HepG2 (cell line): ENCODE data around the gene ITSN2. TPM values are rescaled to one million over a fixed set of nuclear protein-coding genes. Genes with fewer than 3 reads are reported as not detected.
A peak's percentile ranks its signal among the peaks of the same experiment; 100 is the strongest.

ENCODE experiments used
- HNRNPL ChIP-seq: fragments of 200-400 bp; formaldehyde crosslinking; IDR thresholded peaks from 2 replicates; pipeline ENCODE4 v1.6.1; 2017; ENCODE audit warnings: mild to moderate bottlenecking, low read depth, low read length
- MXD4 ChIP-seq: IDR thresholded peaks from 2 replicates; pipeline ENCODE4 v1.6.1; 2016; ENCODE audit warnings: mild to moderate bottlenecking, missing biosample characterization, missing genetic modification reagents
- NPAS2 ChIP-seq: sonication (generic); formaldehyde crosslinking; IDR thresholded peaks from 2 replicates; pipeline ENCODE4 v1.8.0; 2022; ENCODE audit warnings: mild to moderate bottlenecking, missing genetic modification reagents, borderline replicate concordance
- RARG ChIP-seq: sonication (generic); formaldehyde crosslinking; IDR thresholded peaks from 2 replicates; pipeline ENCODE4 v1.4.0; 2020; ENCODE audit warnings: low read depth, mild to moderate bottlenecking, missing genetic modification reagents
- ZNF337 ChIP-seq: sonication (generic); formaldehyde crosslinking; IDR thresholded peaks from 2 replicates; pipeline ENCODE4 v1.5.1; 2020; ENCODE audit warnings: missing genetic modification reagents, low read depth, mild to moderate bottlenecking, borderline replicate concordance
- ZNF468 ChIP-seq: sonication (generic); formaldehyde crosslinking; IDR thresholded peaks from 2 replicates; pipeline ENCODE4 v1.8.0; 2022; ENCODE audit warnings: mild to moderate bottlenecking, moderate library complexity, missing genetic modification reagents
- ZNF615 ChIP-seq: sonication (generic); formaldehyde crosslinking; IDR thresholded peaks from 2 replicates; pipeline ENCODE4 v1.5.0; 2020; ENCODE audit warnings: mild to moderate bottlenecking, missing genetic modification reagents, borderline replicate concordance
- ZNF839 ChIP-seq: sonication (generic); formaldehyde crosslinking; IDR thresholded peaks from 2 replicates; pipeline ENCODE4 v1.4.0; 2020; ENCODE audit warnings: missing genetic modification reagents, mild to moderate bottlenecking, borderline replicate concordance
- polyA plus RNA-seq, 8 experiments: library from polyadenylated mRNA; depleted of rRNA in 3 of 8; stranded (reverse) in 7 of 8; unstranded in 1 of 8; fragments of >200 nt; fragmentation: Illumina TruSeq in 4 of 8; extraction: Trizol in 4 of 8; gene quantifications; 2 replicates each; pipeline versions ENCODE4 v1.2.1 to v1.2.3, GENCODE V29; 2011 to 2016; ENCODE audit warnings: low read depth in 4 of 8, missing spikeins in 1 of 8, mixed read lengths in 1 of 8; ENCODE audit not compliant: insufficient read depth in 1 of 8
- total RNA-seq, 5 experiments: library from RNA; depleted of rRNA; stranded (reverse); fragments of >200 nt; fragmentation: Illumina TruSeq; extraction: Trizol; gene quantifications; 2 replicates each; pipeline ENCODE4 v1.2.3, GENCODE V29; 2016; ENCODE audit warnings: low read depth in 1 of 5
- TF ChIP-seq, protein P1 (sequence below): sonication (generic); formaldehyde crosslinking; IDR thresholded peaks from 2 replicates; pipeline ENCODE4 v1.4.0; 2020; ENCODE audit warnings: mild to moderate bottlenecking, missing genetic modification reagents
- TF ChIP-seq, protein P2 (sequence below): sonication (generic); formaldehyde crosslinking; IDR thresholded peaks from 2 replicates; pipeline ENCODE4 v1.4.0; 2020; ENCODE audit warnings: missing genetic modification reagents
- TF ChIP-seq, protein P3 (sequence below): sonication (generic); formaldehyde crosslinking; IDR thresholded peaks from 2 replicates; pipeline ENCODE4 v1.8.1; 2023; ENCODE audit warnings: mild to moderate bottlenecking, missing genetic modification reagents, borderline replicate concordance
- TF ChIP-seq, protein P4 (sequence below): sonication (generic); formaldehyde crosslinking; IDR thresholded peaks from 2 replicates; pipeline ENCODE4 v1.9.0; 2021; ENCODE audit warnings: missing genetic modification reagents, borderline replicate concordance
- TF ChIP-seq, protein P5 (sequence below): sonication (generic); formaldehyde crosslinking; IDR thresholded peaks from 2 replicates; pipeline ENCODE4 v1.4.0; 2020; ENCODE audit warnings: mild to moderate bottlenecking, missing genetic modification reagents
- TF ChIP-seq, protein P6 (sequence below): sonication (generic); formaldehyde crosslinking; IDR thresholded peaks from 2 replicates; pipeline ENCODE4 v1.8.0; 2022; ENCODE audit warnings: missing genetic modification reagents, low read depth, mild to moderate bottlenecking, borderline replicate concordance
- TF ChIP-seq, protein P7 (sequence below): sonication (generic); formaldehyde crosslinking; IDR thresholded peaks from 2 replicates; pipeline ENCODE4 v1.5.1; 2020; ENCODE audit warnings: missing genetic modification reagents, mild to moderate bottlenecking, borderline replicate concordance

The ITSN2 gene
- total and polyA plus RNA-seq, 2 of the 13 experiments (the other 11 are each of a cell fraction or from before 2014, with no cell fraction given), result 26.0 to 26.6 TPM

DNA sequence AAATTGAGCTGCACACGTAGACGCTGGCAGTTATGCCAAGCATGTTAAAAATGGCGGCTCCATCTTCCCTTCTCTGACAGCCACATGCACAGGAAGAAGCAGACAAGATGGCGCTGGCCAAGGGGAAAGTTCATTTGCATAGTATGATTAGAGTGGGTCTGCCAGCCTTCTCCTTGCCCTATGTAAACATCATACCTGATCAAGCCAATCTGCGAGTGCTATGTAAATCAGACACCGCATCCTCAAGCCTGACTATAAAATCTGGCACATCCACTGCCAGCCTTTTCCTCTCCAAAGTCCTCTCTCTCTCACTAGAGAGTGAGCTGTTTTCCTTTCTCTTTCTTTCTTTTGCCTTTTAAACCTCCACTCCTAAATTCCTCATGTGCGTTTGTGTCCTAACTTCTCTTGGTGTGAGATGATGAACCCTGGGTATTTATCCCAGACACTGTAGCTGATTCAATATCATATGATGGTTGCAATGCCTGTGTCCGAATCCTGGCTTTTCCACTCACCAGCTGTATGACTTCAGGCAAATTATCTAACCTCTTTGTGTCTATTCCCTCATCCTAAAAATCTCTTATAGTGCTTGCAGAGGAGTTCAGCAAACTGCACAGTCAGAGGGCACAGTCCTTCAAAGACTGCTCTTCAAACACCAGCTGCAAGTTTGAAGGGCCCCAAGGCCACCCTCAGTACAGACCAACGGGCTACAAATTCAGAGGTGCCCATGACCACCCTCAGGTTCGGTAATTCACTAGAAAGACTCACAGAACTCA, 39.3 kb upstream of the ITSN2 start (continued):
- TF ChIP-seq, protein P1, sequence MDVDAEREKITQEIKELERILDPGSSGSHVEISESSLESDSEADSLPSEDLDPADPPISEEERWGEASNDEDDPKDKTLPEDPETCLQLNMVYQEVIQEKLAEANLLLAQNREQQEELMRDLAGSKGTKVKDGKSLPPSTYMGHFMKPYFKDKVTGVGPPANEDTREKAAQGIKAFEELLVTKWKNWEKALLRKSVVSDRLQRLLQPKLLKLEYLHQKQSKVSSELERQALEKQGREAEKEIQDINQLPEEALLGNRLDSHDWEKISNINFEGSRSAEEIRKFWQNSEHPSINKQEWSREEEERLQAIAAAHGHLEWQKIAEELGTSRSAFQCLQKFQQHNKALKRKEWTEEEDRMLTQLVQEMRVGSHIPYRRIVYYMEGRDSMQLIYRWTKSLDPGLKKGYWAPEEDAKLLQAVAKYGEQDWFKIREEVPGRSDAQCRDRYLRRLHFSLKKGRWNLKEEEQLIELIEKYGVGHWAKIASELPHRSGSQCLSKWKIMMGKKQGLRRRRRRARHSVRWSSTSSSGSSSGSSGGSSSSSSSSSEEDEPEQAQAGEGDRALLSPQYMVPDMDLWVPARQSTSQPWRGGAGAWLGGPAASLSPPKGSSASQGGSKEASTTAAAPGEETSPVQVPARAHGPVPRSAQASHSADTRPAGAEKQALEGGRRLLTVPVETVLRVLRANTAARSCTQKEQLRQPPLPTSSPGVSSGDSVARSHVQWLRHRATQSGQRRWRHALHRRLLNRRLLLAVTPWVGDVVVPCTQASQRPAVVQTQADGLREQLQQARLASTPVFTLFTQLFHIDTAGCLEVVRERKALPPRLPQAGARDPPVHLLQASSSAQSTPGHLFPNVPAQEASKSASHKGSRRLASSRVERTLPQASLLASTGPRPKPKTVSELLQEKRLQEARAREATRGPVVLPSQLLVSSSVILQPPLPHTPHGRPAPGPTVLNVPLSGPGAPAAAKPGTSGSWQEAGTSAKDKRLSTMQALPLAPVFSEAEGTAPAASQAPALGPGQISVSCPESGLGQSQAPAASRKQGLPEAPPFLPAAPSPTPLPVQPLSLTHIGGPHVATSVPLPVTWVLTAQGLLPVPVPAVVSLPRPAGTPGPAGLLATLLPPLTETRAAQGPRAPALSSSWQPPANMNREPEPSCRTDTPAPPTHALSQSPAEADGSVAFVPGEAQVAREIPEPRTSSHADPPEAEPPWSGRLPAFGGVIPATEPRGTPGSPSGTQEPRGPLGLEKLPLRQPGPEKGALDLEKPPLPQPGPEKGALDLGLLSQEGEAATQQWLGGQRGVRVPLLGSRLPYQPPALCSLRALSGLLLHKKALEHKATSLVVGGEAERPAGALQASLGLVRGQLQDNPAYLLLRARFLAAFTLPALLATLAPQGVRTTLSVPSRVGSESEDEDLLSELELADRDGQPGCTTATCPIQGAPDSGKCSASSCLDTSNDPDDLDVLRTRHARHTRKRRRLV (CRISPR knock-in tag), result no peak
- no peak for TF ChIP-seq NPAS2 (CRISPR knock-in tag)
- no peak for TF ChIP-seq MXD4 (CRISPR knock-in tag)
- no peak for TF ChIP-seq ZNF337 (CRISPR knock-in tag)
- TF ChIP-seq, protein P2, sequence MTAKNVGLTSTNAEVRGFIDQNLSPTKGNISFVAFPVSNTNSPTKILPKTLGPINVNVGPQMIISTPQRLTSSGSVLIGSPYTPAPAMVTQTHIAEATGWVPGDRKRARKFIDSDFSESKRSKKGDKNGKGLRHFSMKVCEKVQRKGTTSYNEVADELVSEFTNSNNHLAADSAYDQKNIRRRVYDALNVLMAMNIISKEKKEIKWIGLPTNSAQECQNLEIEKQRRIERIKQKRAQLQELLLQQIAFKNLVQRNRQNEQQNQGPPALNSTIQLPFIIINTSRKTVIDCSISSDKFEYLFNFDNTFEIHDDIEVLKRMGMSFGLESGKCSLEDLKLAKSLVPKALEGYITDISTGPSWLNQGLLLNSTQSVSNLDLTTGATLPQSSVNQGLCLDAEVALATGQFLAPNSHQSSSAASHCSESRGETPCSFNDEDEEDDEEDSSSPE, result 0 out of 2 replicates have a peak, but pooled peaks have one; percentile 18
- TF ChIP-seq ZNF468 (CRISPR knock-in tag), result no peak
- TF ChIP-seq, protein P3, sequence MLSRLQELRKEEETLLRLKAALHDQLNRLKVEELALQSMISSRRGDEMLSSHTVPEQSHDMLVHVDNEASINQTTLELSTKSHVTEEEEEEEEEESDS, result no peak
- TF ChIP-seq, protein P4, sequence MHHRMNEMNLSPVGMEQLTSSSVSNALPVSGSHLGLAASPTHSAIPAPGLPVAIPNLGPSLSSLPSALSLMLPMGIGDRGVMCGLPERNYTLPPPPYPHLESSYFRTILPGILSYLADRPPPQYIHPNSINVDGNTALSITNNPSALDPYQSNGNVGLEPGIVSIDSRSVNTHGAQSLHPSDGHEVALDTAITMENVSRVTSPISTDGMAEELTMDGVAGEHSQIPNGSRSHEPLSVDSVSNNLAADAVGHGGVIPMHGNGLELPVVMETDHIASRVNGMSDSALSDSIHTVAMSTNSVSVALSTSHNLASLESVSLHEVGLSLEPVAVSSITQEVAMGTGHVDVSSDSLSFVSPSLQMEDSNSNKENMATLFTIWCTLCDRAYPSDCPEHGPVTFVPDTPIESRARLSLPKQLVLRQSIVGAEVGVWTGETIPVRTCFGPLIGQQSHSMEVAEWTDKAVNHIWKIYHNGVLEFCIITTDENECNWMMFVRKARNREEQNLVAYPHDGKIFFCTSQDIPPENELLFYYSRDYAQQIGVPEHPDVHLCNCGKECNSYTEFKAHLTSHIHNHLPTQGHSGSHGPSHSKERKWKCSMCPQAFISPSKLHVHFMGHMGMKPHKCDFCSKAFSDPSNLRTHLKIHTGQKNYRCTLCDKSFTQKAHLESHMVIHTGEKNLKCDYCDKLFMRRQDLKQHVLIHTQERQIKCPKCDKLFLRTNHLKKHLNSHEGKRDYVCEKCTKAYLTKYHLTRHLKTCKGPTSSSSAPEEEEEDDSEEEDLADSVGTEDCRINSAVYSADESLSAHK (CRISPR knock-in tag), result no peak
- TF ChIP-seq, protein P5, sequence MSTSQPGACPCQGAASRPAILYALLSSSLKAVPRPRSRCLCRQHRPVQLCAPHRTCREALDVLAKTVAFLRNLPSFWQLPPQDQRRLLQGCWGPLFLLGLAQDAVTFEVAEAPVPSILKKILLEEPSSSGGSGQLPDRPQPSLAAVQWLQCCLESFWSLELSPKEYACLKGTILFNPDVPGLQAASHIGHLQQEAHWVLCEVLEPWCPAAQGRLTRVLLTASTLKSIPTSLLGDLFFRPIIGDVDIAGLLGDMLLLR (CRISPR knock-in tag), result no peak
- no peak for TF ChIP-seq ZNF615 (CRISPR knock-in tag)
- TF ChIP-seq HNRNPL, result no peak
- TF ChIP-seq, protein P6, sequence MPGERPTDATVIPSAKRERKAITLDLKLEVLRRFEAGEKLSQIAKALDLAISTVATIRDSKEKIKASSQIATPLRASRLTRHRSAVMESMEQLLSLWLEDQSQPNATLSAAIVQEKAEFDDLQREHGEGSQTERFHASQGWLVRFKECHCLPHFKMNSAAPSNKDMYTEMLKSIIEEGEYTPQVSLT, result no peak
- TF ChIP-seq ZNF839, result no peak
- TF ChIP-seq, protein P7, sequence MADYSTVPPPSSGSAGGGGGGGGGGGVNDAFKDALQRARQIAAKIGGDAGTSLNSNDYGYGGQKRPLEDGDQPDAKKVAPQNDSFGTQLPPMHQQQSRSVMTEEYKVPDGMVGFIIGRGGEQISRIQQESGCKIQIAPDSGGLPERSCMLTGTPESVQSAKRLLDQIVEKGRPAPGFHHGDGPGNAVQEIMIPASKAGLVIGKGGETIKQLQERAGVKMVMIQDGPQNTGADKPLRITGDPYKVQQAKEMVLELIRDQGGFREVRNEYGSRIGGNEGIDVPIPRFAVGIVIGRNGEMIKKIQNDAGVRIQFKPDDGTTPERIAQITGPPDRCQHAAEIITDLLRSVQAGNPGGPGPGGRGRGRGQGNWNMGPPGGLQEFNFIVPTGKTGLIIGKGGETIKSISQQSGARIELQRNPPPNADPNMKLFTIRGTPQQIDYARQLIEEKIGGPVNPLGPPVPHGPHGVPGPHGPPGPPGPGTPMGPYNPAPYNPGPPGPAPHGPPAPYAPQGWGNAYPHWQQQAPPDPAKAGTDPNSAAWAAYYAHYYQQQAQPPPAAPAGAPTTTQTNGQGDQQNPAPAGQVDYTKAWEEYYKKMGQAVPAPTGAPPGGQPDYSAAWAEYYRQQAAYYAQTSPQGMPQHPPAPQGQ, result 0 out of 2 replicates have a peak, but pooled peaks have one; percentile 39
- no peak for TF ChIP-seq RARG
